Measurements from ENCODE around the gene PPP4C.
"Not testable (repeated sequence)": the region's sequence is repeated elsewhere in the genome, so short reads cannot be mapped to it uniquely, and the experiment has no call there.

PPP4C gene

GRCh38 chr16:30104090-30104489 lies 28.3 kb downstream of the PPP4C start:
- DNase-seq: no peak

- DNase-seq: no peak
Observed at GRCh38 chr16:30104492-30104891, 28.7 kb downstream of the PPP4C start.

- no peak for DNase-seq
Observed at GRCh38 chr16:30108059-30108850, 32.5 kb downstream of the PPP4C start.

GRCh38 chr16:30110661-30111060 lies 34.9 kb downstream of the PPP4C start:
- no peak for DNase-seq

- no peak for DNase-seq
Observed at GRCh38 chr16:30112197-30113030, 36.6 kb downstream of the PPP4C start.

- DNase-seq: no peak
Observed at GRCh38 chr16:30113031-30113710, 37.4 kb downstream of the PPP4C start, which contains the start of gene GDPD3. TSS of gene GDPD3 (minus strand) at chr16:30113537. CDS start at chr16:30113478, 59 bp downstream.

GRCh38 chr16:30113711-30114333 lies 38.0 kb downstream of the PPP4C start:
- no peak for DNase-seq

- no peak for DNase-seq
Observed at GRCh38 chr16:30114411-30114810, 38.6 kb downstream of the PPP4C start.

- DNase-seq: not testable (repeated sequence)
Observed at GRCh38 chr16:30114833-30115232, 39.0 kb downstream of the PPP4C start.

- no peak for DNase-seq
Observed at GRCh38 chr16:30115238-30115637, 39.4 kb downstream of the PPP4C start.

- DNase-seq: no peak
Observed at GRCh38 chr16:30116291-30117207, 40.8 kb downstream of the PPP4C start.

GRCh38 chr16:30117768-30118167 lies 42.0 kb downstream of the PPP4C start:
- no peak for DNase-seq

GRCh38 chr16:30119428-30119827 lies 43.6 kb downstream of the PPP4C start:
- no peak for DNase-seq

- no peak for DNase-seq
Observed at GRCh38 chr16:30120340-30121105, 44.7 kb downstream of the PPP4C start.

GRCh38 chr16:30121741-30122571 lies 46.2 kb downstream of the PPP4C start:
- no peak for DNase-seq

GRCh38 chr16:30122604-30123160 lies 46.9 kb downstream of the PPP4C start:
- peak; percentile 16 for DNase-seq

GRCh38 chr16:30124985-30125379 lies 49.2 kb downstream of the PPP4C start:
- DNase-seq: no peak

- DNase-seq: not testable (repeated sequence)
Observed at GRCh38 chr16:30125690-30126089, 49.9 kb downstream of the PPP4C start.

GRCh38 chr16:30127993-30128392 lies 52.2 kb downstream of the PPP4C start:
- DNase-seq: no peak
